ENCODE results near the gene TMEM150A. TPM values are rescaled to one million over a fixed set of nuclear protein-coding genes. Genes with fewer than 3 reads are reported as not detected.

The TMEM150A gene
- total RNA-seq = 7.7 and 11.7 TPM in 2 replicates

GRCh38 chr2:85602476-85603234 is at the start of gene TMEM150A:
Gene TMEM150A (minus strand): TSS chr2:85602698. CDS start chr2:85601948, 750 bp downstream.

GRCh38 chr2:85611705-85612587 is 9.4 kb upstream of the TMEM150A start, which contains the start of gene C2orf68:
Gene C2orf68 (minus strand): TSS chr2:85612066. CDS start chr2:85611984, 82 bp downstream.

GRCh38 chr2:85595301-85596025 is 7.0 kb downstream of the TMEM150A start, which contains the start of gene RNF181:
Gene RNF181 (plus strand): TSS chr2:85595745. CDS start chr2:85595764, 19 bp downstream.

GRCh38 chr2:85584354-85584856 is 18.1 kb downstream of the TMEM150A start, which contains the start of gene VAMP5:
Gene VAMP5 (plus strand): TSS chr2:85584431. CDS start chr2:85584491, 60 bp downstream.

GRCh38 chr2:85577386-85578242 is 24.9 kb downstream of the TMEM150A start, which contains the start of gene VAMP8:
Gene VAMP8 (plus strand): TSS chr2:85577586. CDS start chr2:85577647, 61 bp downstream.

GRCh38 chr2:85561280-85562212 is 41.0 kb downstream of the TMEM150A start, which contains the start of gene GGCX:
Gene GGCX (minus strand): TSS chr2:85561493. CDS start chr2:85561428, 65 bp downstream.

Other genes with a start within 250 kb of the TMEM150A start
- 60.1 and 71.5 TPM in 2 replicates for gene RETSAT, start 248.2 kb downstream of the TMEM150A start, total RNA-seq
- 14.2 and 18.3 TPM in 2 replicates for gene ELMOD3, start 247.9 kb downstream of the TMEM150A start, total RNA-seq
- gene CAPG, start 192.3 kb downstream of the TMEM150A start, total RNA-seq = 353 and 490 TPM in 2 replicates
- gene SH2D6, start 184.0 kb downstream of the TMEM150A start, total RNA-seq = 0.17 and 0.63 TPM in 2 replicates
- gene MAT2A, start 63.5 kb downstream of the TMEM150A start, total RNA-seq = 108 and 150 TPM in 2 replicates
- gene GGCX, start 41.2 kb downstream of the TMEM150A start, total RNA-seq = 31.4 and 40.8 TPM in 2 replicates
- 2.5 and 4.4 TPM in 2 replicates for gene VAMP8, start 25.1 kb downstream of the TMEM150A start, total RNA-seq
- 32.5 and 62.6 TPM in 2 replicates for gene VAMP5, start 18.3 kb downstream of the TMEM150A start, total RNA-seq
- gene RNF181, start 7.0 kb downstream of the TMEM150A start, total RNA-seq = 267 and 283 TPM in 2 replicates
- gene C2orf68, start 9.4 kb upstream of the TMEM150A start, total RNA-seq = 11.2 and 13.2 TPM in 2 replicates
- 27.6 and 31.5 TPM in 2 replicates for gene USP39, start 13.5 kb upstream of the TMEM150A start, total RNA-seq
- 0.17 TPM in 1 of 2 replicates, not detected in the other for gene SFTPB, start 65.5 kb upstream of the TMEM150A start, total RNA-seq
- not detected in 2 replicates for gene GNLY, start 91.7 kb upstream of the TMEM150A start, total RNA-seq
- gene ATOH8, start 151.3 kb upstream of the TMEM150A start, total RNA-seq = 24.6 and 29.5 TPM in 2 replicates

All from bronchial smooth muscle cell (primary cell).